Measurements from ENCODE around the gene FOXJ2. TPM values are rescaled to one million over a fixed set of nuclear protein-coding genes. Genes with fewer than 3 reads are reported as not detected.
"Not testable (repeated sequence)": the region's sequence is repeated elsewhere in the genome, so short reads cannot be mapped to it uniquely, and the experiment has no call there.

Gene FOXJ2
- 10 to 100 TPM; 19.3 to 20.3 TPM for total RNA-seq

GRCh38 chr12:8032242-8033152 lies at the start of gene FOXJ2:
FOXJ2 (plus strand) TSS chr12:8032716; CDS start chr12:8039833, 7,117 bp downstream.
- ChIA-PET CTCF (interaction anchor here (0.6 to 1.9 kb wide), 3 partner anchors 37 to 169 kb away, joined by 3 to 5 read pairs (median 4); no protein-coding TSS in a partner anchor), POLR2A (interaction anchor here (0.6 to 1.4 kb wide), 2 partner anchors 99 to 104 kb away, joined by 3 to 5 read pairs; no protein-coding TSS in a partner anchor)

- CTCF ChIA-PET = interaction anchor here (0.7 kb wide), 1 partner anchor 323 kb away, joined by 3 read pairs; no protein-coding TSS in a partner anchor
- POLR2A ChIA-PET = not testable (repeated sequence)
Observed at GRCh38 chr12:7983019-7983418, 49.5 kb upstream of the FOXJ2 start.

GRCh38 chr12:7983460-7983859 lies 49.1 kb upstream of the FOXJ2 start:
- CTCF ChIA-PET = interaction anchor here (0.6 to 0.7 kb wide), 2 partner anchors 176 to 323 kb away, joined by 3 to 4 read pairs; no protein-coding TSS in a partner anchor
- POLR2A ChIA-PET = not testable (repeated sequence)

- POLR2A ChIA-PET = interaction anchor here (0.5 kb wide), 2 partner anchors 12 to 48 kb away, joined by 3 read pairs; no protein-coding TSS in a partner anchor
- CTCF ChIA-PET = interaction anchor here (1.1 to 1.2 kb wide), 2 partner anchors 11 to 125 kb away, joined by 3 to 4 read pairs; no protein-coding TSS in a partner anchor
Observed at GRCh38 chr12:7984900-7985299, 47.6 kb upstream of the FOXJ2 start.

GRCh38 chr12:7985802-7986418 lies 46.6 kb upstream of the FOXJ2 start:
- POLR2A ChIA-PET = interaction anchor here (0.9 kb wide), 1 partner anchor 52 kb away, joined by 12 read pairs; no protein-coding TSS in a partner anchor
- CTCF ChIA-PET = interaction anchor here (0.7 to 1.2 kb wide), 2 partner anchors 10 to 57 kb away, joined by 3 to 4 read pairs; no protein-coding TSS in a partner anchor

GRCh38 chr12:7989827-7990491 lies 42.6 kb upstream of the FOXJ2 start:
- ChIA-PET POLR2A (interaction anchor here (1.3 to 2.4 kb wide), 6 partner anchors 19 to 57 kb away, joined by 3 to 25 read pairs (median 7); partner anchors contain the start of gene SLC2A3), CTCF (interaction anchor here (0.6 to 2.2 kb wide), 4 partner anchors 15 to 58 kb away, joined by 3 to 13 read pairs (median 4); partner anchors contain the start of gene SLC2A3)

- CTCF ChIA-PET = interaction anchor here (0.8 to 4.8 kb wide), 6 partner anchors 56 to 132 kb away, joined by 3 to 38 read pairs (median 4); partner anchors contain the start of gene SLC2A3
- POLR2A ChIA-PET = interaction anchor here (0.6 to 2.4 kb wide), 9 partner anchors 21 to 555 kb away, joined by 3 to 25 read pairs (median 4); partner anchors contain the start of gene SLC2A3
Observed at GRCh38 chr12:7991535-7991934, 41.0 kb upstream of the FOXJ2 start.

GRCh38 chr12:7994731-7995205 lies 37.7 kb upstream of the FOXJ2 start:
- ChIA-PET POLR2A (interaction anchor here (1.5 to 2.0 kb wide), 2 partner anchors 24 to 62 kb away, joined by 8 to 9 read pairs; no protein-coding TSS in a partner anchor), CTCF (interaction anchor here (0.8 to 4.8 kb wide), 6 partner anchors 13 to 189 kb away, joined by 3 to 38 read pairs (median 4); no protein-coding TSS in a partner anchor)

- CTCF ChIA-PET = interaction anchor here (0.6 to 4.8 kb wide), 9 partner anchors 10 to 190 kb away, joined by 3 to 38 read pairs (median 3); partner anchors contain the start of gene SLC2A3
Observed at GRCh38 chr12:7995266-7995963, 37.1 kb upstream of the FOXJ2 start.

GRCh38 chr12:8000827-8001226 lies 31.7 kb upstream of the FOXJ2 start:
- CTCF ChIA-PET, POLR2A ChIA-PET: not testable (repeated sequence)

More at GRCh38 chr12:7995266-7995963, 37.1 kb upstream of the FOXJ2 start:
- POLR2A ChIA-PET = interaction anchor here (1.5 to 2.0 kb wide), 2 partner anchors 25 to 62 kb away, joined by 8 to 9 read pairs; no protein-coding TSS in a partner anchor

GRCh38 chr12:8001496-8001895 lies 31.0 kb upstream of the FOXJ2 start:
- CTCF ChIA-PET = interaction anchor here (0.6 kb wide), 1 partner anchor 65 kb away, joined by 3 read pairs; the partner anchor contains the start of gene SLC2A3
- POLR2A ChIA-PET = not testable (repeated sequence)

GRCh38 chr12:8004897-8005296 lies 27.6 kb upstream of the FOXJ2 start:
- CTCF ChIA-PET, POLR2A ChIA-PET: not testable (repeated sequence)

- ChIA-PET POLR2A (no interaction called here), CTCF (no interaction called here)
Observed at GRCh38 chr12:8011331-8011730, 21.2 kb upstream of the FOXJ2 start.

GRCh38 chr12:8012651-8013309 lies 19.7 kb upstream of the FOXJ2 start:
- ChIA-PET POLR2A (no interaction called here), CTCF (interaction anchor here (0.6 kb wide), 1 partner anchor 210 kb away, joined by 3 read pairs; no protein-coding TSS in a partner anchor)

GRCh38 chr12:8014836-8015235 lies 17.7 kb upstream of the FOXJ2 start:
- POLR2A ChIA-PET = no interaction called here
- CTCF ChIA-PET = no interaction called here

GRCh38 chr12:8018213-8018612 lies 14.3 kb upstream of the FOXJ2 start:
- CTCF ChIA-PET, POLR2A ChIA-PET: not testable (repeated sequence)
